UCSD-AML1 (cell line): ENCODE data around the gene PDE1C.
"Not testable (repeated sequence)": the region's sequence is repeated elsewhere in the genome, so short reads cannot be mapped to it uniquely, and the experiment has no call there.

Source experiments
- DNase-seq: peaks from one replicate; lab custom pipeline; 2025; ENCODE audit not compliant: unreplicated experiment; lab: John Stamatoyannopoulos, UW

The PDE1C gene

GRCh38 chr7:32045228-32045627, 25.0 kb downstream of the PDE1C start:
- no peak for DNase-seq

- no peak for DNase-seq
Observed at GRCh38 chr7:32044739-32045138, 25.5 kb downstream of the PDE1C start.

DNA sequence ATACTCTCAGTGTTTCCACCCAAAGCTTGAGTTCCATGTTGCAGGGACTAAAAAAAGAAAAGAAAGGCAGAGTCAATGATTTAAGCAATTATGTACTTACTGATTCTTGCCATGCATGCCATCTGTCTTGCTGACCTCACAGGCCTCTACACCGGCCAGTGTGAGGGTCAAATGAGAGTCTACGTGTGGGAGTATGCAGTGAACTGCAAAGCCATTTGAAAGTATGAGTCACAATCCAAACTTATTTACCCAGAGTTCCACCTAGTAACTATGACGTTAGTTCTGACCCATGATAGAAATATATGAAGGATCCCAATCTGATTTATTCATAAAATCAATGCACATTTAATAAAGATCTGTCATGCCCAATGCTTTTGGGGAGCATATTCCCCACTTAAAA, 26.5 kb downstream of the PDE1C start:
- DNase-seq: no peak

DNA sequence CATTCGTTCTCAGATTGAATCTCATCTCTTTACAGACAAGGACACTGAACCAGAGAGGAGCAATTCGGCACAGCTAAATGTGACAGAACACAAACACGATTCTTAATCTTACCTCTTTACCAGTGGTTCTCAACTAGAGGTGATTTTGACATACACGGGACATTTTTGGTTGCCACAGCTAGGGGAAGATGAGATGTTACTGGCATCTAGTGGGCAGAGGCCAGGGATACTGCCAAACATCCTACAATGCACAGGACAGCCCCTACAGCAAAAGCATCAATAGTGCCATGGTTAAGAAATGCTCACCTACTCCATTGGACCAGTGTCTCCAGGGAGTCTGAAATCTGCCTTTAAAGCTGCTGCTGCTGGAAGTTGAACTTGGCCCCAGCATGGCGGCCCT, 27.3 kb downstream of the PDE1C start:
- DNase-seq: no peak

DNA sequence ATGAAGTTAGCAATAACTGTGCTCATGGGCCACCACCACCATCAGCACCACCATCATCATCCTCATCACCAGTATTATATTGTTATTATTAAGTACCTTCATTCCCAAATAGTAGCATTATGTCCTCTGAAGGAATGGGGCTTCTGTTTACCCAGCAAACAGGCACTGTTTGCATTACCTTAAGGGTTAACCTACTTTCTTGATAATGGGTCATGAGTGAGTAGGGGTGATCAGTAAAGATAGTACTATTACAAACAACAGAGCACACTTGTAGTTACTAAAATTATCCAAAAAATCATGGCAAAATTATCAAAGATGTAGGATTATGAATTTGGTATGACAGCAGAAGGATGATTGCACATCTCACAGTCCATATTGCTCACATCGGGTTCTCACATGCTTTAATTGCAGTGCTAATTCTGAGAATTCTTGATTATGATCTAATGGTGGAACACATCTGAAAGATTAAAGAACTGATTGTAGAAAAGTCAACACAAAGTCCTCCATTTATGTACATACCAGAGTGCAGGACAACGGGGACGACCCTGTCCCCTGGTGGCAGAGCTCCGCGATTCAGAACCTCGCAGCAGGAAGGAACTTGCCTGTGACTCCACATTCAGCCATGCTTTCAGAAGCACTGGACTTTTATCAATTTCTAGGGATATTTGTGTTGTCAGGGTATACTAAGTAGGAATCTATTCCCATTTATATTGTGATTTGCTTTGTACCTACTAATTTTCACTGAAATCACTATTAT, 31.0 kb downstream of the PDE1C start:
- no peak for DNase-seq

GRCh38 chr7:32037650-32038198, 32.5 kb downstream of the PDE1C start:
- DNase-seq: no peak

DNA sequence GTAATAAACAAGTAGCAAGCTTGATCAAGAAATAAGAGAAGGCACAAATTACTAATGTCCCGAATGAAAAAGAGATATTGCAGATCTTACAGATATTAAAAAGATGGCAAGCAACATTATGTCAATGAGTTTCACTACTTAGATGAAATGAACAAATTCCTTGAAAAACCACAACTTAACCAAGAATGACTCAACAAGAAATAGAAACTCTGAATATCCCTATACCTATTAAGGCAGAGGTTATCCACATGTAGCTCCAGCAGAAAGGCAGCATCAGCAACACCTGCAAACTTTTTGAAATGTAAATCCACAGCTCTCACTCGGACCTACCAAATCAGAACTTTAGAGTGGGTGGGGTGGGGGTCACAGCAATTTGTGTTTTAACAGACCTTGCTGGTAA, 33.6 kb downstream of the PDE1C start:
- no peak for DNase-seq

DNA sequence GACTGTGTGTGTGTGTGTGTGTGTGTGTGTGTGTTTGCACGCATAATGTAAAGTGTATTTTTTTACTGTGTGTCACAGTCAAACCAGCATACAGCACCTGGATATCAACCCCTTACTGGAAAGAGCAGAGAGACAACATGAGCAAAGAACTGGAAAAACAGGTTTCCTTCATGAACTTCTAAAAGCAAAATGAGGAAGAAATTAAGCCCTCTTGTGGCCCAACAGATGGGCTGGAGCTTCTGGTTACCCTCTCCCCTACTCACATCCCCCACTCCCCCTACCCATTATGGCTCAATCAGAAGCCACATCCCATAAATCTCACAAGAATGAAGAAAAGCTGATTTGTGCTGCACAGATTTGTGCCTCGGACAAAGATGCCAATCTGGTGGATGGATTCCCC, 36.2 kb downstream of the PDE1C start:
- no peak for DNase-seq

DNA sequence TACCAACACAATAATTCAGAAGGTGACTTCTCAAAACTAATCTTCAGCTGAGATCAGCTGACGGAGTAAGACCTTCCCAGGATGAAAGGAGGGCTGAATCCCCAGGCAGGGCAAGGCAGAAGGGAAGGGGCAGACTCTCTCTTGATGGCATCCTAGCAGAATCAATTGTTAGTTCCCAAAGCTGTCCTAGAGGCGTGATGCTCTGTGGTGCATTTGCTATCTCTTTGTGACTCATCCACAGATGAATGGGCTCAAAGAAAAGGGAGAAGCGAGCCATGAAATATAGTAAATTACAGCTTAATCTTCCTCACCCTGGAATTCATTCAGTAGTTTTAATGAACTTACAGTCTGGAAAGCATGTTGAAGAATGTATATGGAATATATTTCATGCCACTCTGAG, 37.2 kb downstream of the PDE1C start:
- no peak for DNase-seq

- no peak for DNase-seq
Observed at GRCh38 chr7:32032211-32032610, 38.0 kb downstream of the PDE1C start.

- DNase-seq: no peak
Observed at GRCh38 chr7:32030904-32031692, 39.1 kb downstream of the PDE1C start.

GRCh38 chr7:32026083-32026425, 44.2 kb downstream of the PDE1C start:
- no peak for DNase-seq

GRCh38 chr7:32025381-32026082, 44.7 kb downstream of the PDE1C start:
- no peak for DNase-seq

GRCh38 chr7:32023376-32023775, 46.8 kb downstream of the PDE1C start:
- no peak for DNase-seq

GRCh38 chr7:32022966-32023365, 47.2 kb downstream of the PDE1C start:
- DNase-seq: no peak

GRCh38 chr7:32020551-32021159, 49.6 kb downstream of the PDE1C start:
- DNase-seq: no peak

- no peak for DNase-seq
Observed at GRCh38 chr7:32018845-32019578, 51.2 kb downstream of the PDE1C start.

DNA sequence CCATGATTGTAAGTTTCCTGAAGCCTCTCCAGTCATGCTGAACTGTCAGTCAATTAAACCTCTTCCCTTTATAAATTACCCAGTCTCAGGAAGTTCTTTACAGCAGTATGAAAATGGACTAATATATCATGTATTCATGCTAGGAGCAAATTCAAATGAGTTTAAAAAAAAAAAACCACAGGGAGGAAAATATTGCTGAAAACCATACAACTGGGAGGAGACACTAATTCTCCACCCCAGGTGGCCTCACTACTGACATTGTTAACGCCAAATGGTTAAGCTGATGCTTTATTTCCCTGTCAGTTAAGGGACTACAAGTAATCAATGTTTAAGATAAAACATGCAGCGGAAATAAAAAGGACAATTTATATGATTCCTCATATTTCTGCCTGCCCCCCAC, 55.1 kb downstream of the PDE1C start:
- DNase-seq: no peak

DNA sequence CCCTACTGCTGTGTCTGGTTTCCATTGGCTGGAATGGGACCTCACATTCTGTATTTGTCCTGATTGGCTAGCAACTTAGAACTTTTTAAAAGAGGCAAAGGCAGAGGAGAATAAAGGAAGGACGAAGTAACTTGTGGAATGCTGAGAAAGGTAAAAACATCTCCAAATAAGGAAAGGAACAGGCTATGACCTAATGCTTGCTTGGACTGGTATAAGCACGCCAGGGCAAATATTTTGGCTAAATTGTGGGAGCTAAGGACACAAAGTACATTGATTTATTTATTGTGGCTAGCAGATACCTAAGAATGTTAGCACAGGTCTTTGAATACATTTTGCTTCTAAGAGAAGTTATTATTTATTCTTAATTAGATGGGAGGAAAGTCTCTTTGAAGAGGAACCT, 56.7 kb downstream of the PDE1C start:
- DNase-seq: not testable (repeated sequence)

GRCh38 chr7:32005577-32005976, 64.6 kb downstream of the PDE1C start:
- DNase-seq: no peak

- no peak for DNase-seq
Observed at GRCh38 chr7:32001948-32002347, 68.3 kb downstream of the PDE1C start.
